Heart right ventricle (tissue), 16 donors: Measurements from ENCODE around the gene TSN. TPM values are rescaled to one million over a fixed set of nuclear protein-coding genes. Genes with fewer than 3 reads are reported as not detected.

Experiments
- ATAC-seq, 8 donors: fragments of 200-7000 bp; cut with Tn5 transposase; one replicate each; pipeline ENCODE4 v1.9.1; 2020; ENCODE audit warnings: mild to moderate bottlenecking in 8 of 8, moderate library complexity in 8 of 8, moderate number of reproducible peaks in 1 of 8
- DNase-seq, 2 donors: peaks; one replicate each; pipeline ENCODE4 v3.0.0-alpha.2; 2020
- H3K27ac ChIP-seq, 10 donors: fragments of 200-600 bp; sonication (generic) in 2 of 10; one replicate each; pipeline versions ENCODE4 v1.5.0 to v1.8.0; 2020 to 2022; ENCODE audit warnings: mild to moderate bottlenecking in 3 of 10
- H3K27me3 ChIP-seq, 7 donors: fragments of 200-600 bp; one replicate each; pipeline ENCODE4 v1.8.0; 2021 to 2022; ENCODE audit warnings: mild to moderate bottlenecking in 2 of 7
- H3K36me3 ChIP-seq, 9 donors: fragments of 200-600 bp; sonication (generic) in 1 of 9; one replicate each; pipeline versions ENCODE4 v1.5.0 to v1.8.0; 2020 to 2022; ENCODE audit warnings: mild to moderate bottlenecking in 2 of 9
- H3K4me1 ChIP-seq, 9 donors: fragments of 200-600 bp; sonication (generic) in 1 of 9; one replicate each; pipeline versions ENCODE4 v1.5.0 to v1.8.0; 2020 to 2022; ENCODE audit warnings: mild to moderate bottlenecking in 4 of 9
- H3K4me3 ChIP-seq, 10 donors: fragments of 200-600 bp; sonication (generic) in 2 of 10; one replicate each; pipeline versions ENCODE4 v1.5.0 to v1.8.0; 2020 to 2022; ENCODE audit warnings: mild to moderate bottlenecking in 7 of 10, moderate library complexity in 2 of 10
- H3K9me3 ChIP-seq, 11 donors: fragments of 200-600 bp in 10 of 11; sonication (generic) in 2 of 11; one replicate each; pipeline versions ENCODE4 v1.5.0 to v1.8.0; 2013 to 2022; ENCODE audit warnings: mild to moderate bottlenecking in 2 of 11, control low read depth in 1 of 11, moderate library complexity in 1 of 11
- WGBS, 2 donors: extraction: QIAGEN DNeasy Blood & Tissue Kit; methylation state at CpG; one replicate each; pipeline ENCODE4 v1.1.7; 2013; ENCODE audit warnings: inconsistent platforms in 1 of 2; 5-methylcytosine and 5-hydroxymethylcytosine counted together
- intact Hi-C, 10 donors: fragments of 100-400 bp; cut with DNase I; formaldehyde crosslinking; loops; one replicate each; pipeline versions ENCODE4 v1.11.1 to v1.14.2; 2022
- polyA plus RNA-seq, 2 donors: library from polyadenylated mRNA; stranded (reverse); fragments of 200-250 nt; gene quantifications; one replicate each; pipeline ENCODE4 v1.2.3, GENCODE V29; 2013
- total RNA-seq, 10 donors: library from RNA; stranded (reverse); fragmentation: NEBNext Ultra II Directional in 3 of 10; extraction: Animal tissue kit (Norgen Biotek cat#: 25700) in 3 of 10; gene quantifications; one replicate each; pipeline versions ENCODE4 v1.2.1 to v1.2.4, GENCODE V29; 2021 to 2023
- TF ChIP-seq, protein P1 (sequence below), 9 donors: fragments of 200-600 bp; sonication (generic) in 2 of 9; IDR thresholded peaks; one replicate each; pipeline versions ENCODE4 v1.5.0 to v1.8.0; 2021 to 2022; ENCODE audit warnings: antibody characterized with exemption in 9 of 9, mild to moderate bottlenecking in 5 of 9, moderate library complexity in 1 of 9
- donor health status: Arrhythmogenic right ventricular cardiomyopathy.
- donor health status: ischemic (EF 13 %, LVEDD 7.1; RV severe dilation, severe dysfunction).
- donor health status: healthy with polysubstance abuse.
- donor health status: DM: no; HTN: yes; CAD: no.
- donor health status: DM: no; HTN: no; CAD: no.
- donor health status: ischemic (EF 25% LVEDD 6.9; RV normal size, moderate dysfunction).
- donor health status: ischemic (EF 25% LVEDD 5.7; RV mildly dilated, moderate dysfunction).
- donor health status: healthy.
- donor health status: DM: yes; HTN: yes; CAD: no.
- donor health status: Ischemic cardiomyopathy.
- donor health status: ischemic (EF 35%, LVEDD 5.7; RV mildly dilated, moderate dysfunction).
- donor health status: nonischemic (EF 11% LVEDD 7.7; RV severe dilation, severe dysfunction).
- donor health status: DM: yes; HTN: yes; CAD: no.
- donor health status: PGD.
- donor health status: ischemic (EF 29% LVEDD 5.4; RV normal size, mild dysfunction).
- donor health status: nonischemic (EF 23%, LVEDD 6.1; RV moderate dilation, normal function).

The TSN gene
- total and polyA plus RNA-seq, 12 donors: 15.3 to 54.4 (median 47.3) TPM

DNA sequence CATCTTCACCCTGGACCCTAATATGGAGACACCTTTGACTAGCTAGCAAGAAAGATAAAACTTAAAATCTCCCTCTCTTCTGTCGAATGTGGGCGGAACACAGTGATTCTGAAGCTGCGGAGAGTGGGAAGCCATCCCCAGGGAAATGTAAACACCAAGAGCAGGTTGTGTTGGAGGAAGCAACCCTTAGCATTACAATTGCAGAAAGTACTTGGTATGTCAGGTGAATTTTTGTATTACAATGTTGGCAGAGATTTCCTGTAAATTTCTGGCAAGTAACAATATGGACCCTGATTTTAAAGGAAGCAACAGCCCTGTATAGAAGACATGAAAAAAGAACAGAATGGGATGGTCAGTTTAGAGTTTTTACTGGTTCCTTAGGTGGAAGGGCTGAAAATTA is 35.8 kb downstream of the TSN start:
- ATAC-seq (no peak), DNase-seq (no peak)
- Histone ChIP-seq H3K4me1 (no peaks in the 10 kb centered on the region), H3K27ac (no peak overlapping the region), H3K36me3 (no peaks in the 10 kb centered on the region), H3K27me3 (peaks cover 0 to 17% (median 1%) of the 10 kb centered on the region in 7 donors), H3K4me3 (no peak overlapping the region), H3K9me3 (peaks cover 0 to 13% (median 0%) of the 10 kb centered on the region in 11 donors)
- TF ChIP-seq, protein P1, sequence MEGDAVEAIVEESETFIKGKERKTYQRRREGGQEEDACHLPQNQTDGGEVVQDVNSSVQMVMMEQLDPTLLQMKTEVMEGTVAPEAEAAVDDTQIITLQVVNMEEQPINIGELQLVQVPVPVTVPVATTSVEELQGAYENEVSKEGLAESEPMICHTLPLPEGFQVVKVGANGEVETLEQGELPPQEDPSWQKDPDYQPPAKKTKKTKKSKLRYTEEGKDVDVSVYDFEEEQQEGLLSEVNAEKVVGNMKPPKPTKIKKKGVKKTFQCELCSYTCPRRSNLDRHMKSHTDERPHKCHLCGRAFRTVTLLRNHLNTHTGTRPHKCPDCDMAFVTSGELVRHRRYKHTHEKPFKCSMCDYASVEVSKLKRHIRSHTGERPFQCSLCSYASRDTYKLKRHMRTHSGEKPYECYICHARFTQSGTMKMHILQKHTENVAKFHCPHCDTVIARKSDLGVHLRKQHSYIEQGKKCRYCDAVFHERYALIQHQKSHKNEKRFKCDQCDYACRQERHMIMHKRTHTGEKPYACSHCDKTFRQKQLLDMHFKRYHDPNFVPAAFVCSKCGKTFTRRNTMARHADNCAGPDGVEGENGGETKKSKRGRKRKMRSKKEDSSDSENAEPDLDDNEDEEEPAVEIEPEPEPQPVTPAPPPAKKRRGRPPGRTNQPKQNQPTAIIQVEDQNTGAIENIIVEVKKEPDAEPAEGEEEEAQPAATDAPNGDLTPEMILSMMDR (IDR thresholded peaks at IDR 0.05): no peak
- intact Hi-C loops: no loop called here
- 54 to 56% methylated on average over 3 of the region's 3 CpGs for WGBS, 2 donors

DNA sequence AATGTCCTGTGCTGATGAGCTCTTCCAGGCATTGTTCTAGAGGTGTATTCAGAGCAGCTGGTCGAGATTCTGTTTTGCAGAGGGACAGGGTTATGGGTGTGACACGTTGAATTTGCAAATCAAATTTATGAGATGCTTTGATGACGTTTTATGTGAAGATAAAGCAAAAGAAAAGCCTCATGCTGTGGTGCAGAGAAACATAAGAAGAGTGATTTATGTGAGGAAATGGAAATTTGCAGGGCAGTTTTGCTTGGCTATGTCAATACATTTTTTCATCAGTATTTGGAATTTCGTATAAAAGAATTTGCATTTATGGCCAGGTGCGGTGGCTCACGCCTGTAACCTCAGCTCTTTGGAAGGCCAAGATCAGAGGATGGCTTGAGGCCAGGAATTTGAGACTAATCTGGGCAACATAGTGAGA is 36.4 kb downstream of the TSN start:
- WGBS, 2 donors: 47 to 51% methylated on average over 6 of the region's 6 CpGs
- Histone ChIP-seq H3K27me3 (peaks cover 0 to 18% (median 0%) of the 10 kb centered on the region in 7 donors), H3K36me3 (no peaks in the 10 kb centered on the region), H3K4me3 (no peak overlapping the region), H3K9me3 (peaks cover 0 to 13% (median 0%) of the 10 kb centered on the region in 11 donors), H3K27ac (no peak overlapping the region), H3K4me1 (no peaks in the 10 kb centered on the region)
- TF ChIP-seq, protein P1 (IDR thresholded peaks at IDR 0.05): no peak
- DNase-seq (no peak), ATAC-seq (no peak)
- intact Hi-C loops: no loop called here

DNA sequence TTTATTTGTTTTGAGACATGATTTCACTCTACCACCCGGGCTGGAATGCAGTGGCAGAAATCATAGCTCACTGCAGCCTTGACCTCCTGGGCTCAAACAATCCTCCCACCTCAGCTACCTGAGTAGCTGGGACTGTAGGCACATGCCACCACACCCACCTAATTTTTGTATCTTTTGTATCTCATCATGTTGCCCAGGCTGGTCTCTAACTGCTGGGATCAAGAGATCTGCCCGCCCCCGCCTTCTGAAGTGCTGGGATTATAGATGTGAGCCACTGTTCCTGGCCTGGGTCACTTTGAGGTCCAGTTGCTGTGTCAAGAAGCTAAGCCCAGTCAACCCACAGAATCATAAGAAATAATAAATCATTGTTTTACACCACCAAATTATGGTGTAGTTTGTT is 38.4 kb downstream of the TSN start:
- TF ChIP-seq, protein P1 (IDR thresholded peaks at IDR 0.05): no peak
- Histone ChIP-seq H3K4me3 (no peak overlapping the region), H3K4me1 (no peaks in the 10 kb centered on the region), H3K36me3 (no peaks in the 10 kb centered on the region), H3K9me3 (peaks cover 0 to 6% (median 0%) of the 10 kb centered on the region in 11 donors), H3K27ac (no peak overlapping the region), H3K27me3 (peaks cover 0 to 14% (median 0%) of the 10 kb centered on the region in 7 donors)
- WGBS, 2 donors: 90 to 93% methylated on average over 3 of the region's 3 CpGs
- DNase-seq (no peak), ATAC-seq (no peak)
- intact Hi-C loops: no loop called here

DNA sequence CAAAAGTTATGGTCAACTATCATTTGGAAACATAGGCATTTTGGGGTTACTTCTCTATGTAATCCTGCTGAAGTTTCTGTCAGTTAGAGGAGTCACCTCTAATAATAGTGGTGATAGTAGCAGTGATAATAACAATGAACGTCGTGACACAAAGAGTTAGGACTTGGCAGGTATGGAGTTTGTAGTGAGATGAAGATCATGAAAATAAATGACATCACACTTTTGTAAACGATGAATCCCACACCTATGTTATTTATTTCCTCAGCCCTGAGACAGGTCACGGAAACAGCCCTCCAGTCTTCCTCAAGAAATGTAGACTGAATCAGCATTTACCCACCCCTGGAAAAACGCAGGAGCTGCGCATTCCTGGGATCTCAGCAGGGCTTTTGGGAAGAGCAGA is 38.8 kb downstream of the TSN start:
- no peak overlapping the region for H3K27ac ChIP-seq
- ATAC-seq (no peak), DNase-seq (no peak)
- 79 to 82% methylated on average over 6 of the region's 6 CpGs for WGBS, 2 donors
- intact Hi-C loops: no loop called here
- TF ChIP-seq, protein P1 (IDR thresholded peaks at IDR 0.05): no peak
- H3K9me3 ChIP-seq: peaks cover 0 to 2% (median 0%) of the 10 kb centered on the region in 11 donors
- no peaks in the 10 kb centered on the region for H3K4me1 ChIP-seq
- H3K27me3 ChIP-seq: peaks cover 0 to 14% (median 0%) of the 10 kb centered on the region in 7 donors
- H3K36me3 ChIP-seq: no peaks in the 10 kb centered on the region
- no peak overlapping the region for H3K4me3 ChIP-seq
